GM19372 (cell line): Measurements from ENCODE around the gene BCL2.

ENCODE experiments used
- ATAC-seq: cut with Tn5 transposase; IDR thresholded peaks from one replicate; pipeline ENCODE4 v1.9.1; 2021; ENCODE audit warnings: mild to moderate bottlenecking, low read depth, moderate library complexity; ENCODE audit not compliant: unreplicated experiment

BCL2 gene

DNA sequence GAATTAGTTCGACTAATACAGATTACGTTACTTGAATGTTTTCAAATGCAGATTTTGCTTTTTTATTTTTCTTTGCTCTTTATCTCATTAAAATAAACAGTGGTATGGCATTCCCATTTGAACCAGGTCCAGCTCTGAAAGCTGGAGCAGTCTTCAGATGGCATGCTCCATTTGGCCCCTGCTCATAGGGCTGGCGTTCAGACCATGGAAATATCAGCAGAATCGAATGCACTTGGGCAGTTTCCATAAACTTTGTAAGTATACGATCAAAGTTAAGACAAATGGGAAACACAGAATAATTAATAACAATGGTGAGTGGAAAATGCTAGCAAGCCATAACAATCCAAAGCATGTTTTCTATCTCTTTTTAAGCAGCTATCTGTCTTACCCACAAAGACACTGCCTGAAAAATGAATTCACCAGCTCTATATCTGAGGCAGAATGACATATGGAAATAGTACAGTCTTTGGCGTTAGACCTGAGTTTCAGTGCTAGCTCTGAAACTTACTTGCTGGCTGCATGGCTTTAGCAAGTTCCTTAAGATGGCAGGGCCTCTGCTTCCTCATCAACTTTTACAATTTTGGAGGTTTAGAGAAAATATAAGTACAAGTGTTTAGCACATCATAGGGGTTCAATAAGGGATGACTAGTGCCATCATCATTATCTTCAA lies 131.6 kb downstream of the BCL2 start:
- ATAC-seq, result no peak

DNA sequence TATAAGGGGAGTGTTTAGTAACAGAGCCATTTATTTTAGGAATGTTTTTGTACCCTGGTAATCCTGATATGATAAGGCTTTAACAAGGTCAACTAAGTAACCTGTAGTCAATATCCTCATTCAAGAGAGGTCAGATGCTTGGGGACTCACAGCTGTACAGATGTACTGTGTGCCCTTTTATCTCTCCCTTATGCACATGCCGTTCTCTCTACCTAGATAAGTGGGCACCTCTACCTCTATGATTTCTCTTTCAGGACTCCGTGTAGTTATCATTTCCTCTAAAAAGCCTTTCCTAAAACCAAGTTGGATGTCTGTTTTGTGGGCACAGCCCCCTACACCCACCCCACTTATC lies 132.4 kb downstream of the BCL2 start:
- no peak for ATAC-seq

DNA sequence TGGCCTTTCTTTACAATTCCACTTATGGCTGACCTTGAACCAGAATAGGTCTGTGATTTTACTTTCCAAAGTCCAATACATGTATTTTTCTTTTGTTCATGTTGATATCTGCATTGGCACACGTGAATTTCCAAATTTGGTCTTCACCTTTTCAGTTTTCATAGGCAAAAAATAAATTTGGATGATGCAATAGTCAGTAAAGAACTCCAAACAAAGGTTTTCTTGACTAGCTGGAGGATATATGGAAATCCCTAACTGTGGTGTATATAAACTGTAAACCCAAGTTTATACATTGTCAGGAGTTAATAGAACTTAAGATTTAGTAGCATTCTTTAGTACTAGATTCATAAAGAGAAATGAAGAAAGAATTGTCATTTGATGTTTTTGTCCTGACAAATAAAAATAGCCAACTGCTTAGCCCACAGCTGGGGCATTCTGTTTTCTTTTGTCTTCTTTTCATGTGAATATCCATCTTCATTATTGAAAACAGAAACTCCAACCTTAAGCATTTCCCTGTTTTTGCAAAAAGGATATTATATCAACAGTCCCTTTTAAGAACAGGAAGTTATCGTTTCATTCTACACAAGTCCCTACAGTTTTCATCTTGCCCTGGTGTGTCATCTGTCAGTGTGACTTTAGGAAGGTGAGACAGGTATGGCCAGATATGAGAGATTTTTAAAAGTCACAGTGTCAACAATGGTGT lies 132.9 kb downstream of the BCL2 start:
- no peak for ATAC-seq

- no peak for ATAC-seq
Observed at GRCh38 chr18:63185984-63186383, 133.6 kb downstream of the BCL2 start.

DNA sequence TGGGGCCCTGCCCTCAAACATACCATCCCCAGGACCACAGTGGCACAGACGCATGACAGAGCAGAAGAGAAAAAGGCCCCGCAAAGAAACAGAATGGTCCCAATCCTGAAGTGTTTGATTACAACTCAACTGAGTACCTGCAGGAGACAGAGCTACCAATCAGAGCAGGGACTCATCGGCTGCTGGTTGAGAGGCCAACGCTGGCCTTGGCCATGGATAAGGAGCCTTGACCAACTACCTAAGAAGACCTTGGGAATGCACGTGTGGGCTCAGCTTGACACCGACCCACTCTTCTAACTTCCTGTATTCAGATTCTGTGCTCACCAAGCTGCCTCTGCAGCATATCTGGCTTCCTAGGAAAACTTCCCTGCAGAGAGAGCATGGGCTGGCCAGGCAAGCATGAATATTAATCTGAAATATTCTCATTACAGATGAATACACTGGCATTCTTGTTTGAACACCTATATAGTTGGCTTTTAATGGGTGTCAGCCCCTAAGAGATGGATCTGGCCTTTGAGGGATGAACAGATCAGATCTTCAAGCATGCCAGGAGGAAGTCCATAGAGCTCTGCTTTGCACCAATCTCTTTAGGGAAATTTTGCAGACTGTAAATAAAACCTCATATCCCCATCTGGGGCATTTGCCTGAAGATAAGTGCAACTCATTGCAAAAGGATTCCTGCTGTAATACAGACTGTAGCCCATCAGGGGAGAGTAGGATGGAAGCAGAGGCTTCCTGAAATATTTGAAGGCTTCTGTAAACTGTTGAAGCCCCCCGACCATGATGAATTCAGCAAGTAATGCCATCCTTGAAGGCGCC lies 135.4 kb downstream of the BCL2 start:
- ATAC-seq, result no peak

GRCh38 chr18:63183378-63183777 lies 136.2 kb downstream of the BCL2 start:
- ATAC-seq, result no peak

DNA sequence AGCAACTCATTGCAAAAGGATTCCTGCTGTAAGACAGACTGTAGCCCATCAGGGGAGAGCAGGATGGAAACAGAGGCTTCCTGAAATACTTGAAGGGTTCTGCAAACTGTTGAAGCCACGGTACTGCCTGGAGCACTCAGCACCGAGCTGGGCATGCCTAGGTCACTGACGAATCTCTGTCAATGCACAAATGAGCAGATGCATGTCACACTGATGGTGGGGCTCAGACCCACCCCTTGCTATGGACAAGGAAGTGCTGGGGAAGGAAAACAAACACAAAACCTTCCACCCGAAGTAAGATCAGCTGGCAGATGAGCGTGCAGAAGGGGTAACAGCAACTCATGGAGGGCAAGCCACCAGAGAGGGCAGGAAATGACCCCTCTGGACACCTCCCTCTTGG lies 136.7 kb downstream of the BCL2 start:
- no peak for ATAC-seq

- ATAC-seq, result no peak
Observed at GRCh38 chr18:63182310-63182772, 137.2 kb downstream of the BCL2 start.

DNA sequence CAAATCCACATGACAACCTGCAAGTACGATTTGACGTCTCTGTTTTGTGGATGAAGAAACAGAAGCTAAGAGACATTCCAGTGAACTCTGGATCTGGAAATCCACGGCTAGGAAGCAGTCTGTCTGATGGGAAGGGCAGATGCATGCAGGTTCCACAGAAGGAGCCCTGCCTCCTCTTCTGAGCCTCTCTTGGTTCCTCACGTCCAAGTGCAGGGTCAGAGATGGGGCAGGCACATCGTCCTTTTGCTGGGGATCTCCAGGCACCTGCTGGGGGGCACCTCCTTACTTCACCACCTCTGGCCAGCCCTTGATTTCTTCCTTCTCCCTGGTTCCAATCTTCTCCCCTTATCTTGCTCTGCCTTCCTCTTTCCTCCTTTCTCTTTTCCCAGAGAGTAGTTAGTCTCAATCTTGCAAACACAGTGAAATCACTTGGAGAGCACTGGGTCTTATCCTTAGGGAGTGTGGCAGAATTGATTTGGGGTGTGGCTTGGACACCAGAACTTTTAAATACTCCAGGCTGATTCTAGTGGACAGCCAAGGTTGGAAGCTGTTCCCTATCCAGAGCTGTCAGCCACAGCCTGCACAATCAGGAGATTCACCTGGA lies 137.8 kb downstream of the BCL2 start:
- ATAC-seq, result no peak

DNA sequence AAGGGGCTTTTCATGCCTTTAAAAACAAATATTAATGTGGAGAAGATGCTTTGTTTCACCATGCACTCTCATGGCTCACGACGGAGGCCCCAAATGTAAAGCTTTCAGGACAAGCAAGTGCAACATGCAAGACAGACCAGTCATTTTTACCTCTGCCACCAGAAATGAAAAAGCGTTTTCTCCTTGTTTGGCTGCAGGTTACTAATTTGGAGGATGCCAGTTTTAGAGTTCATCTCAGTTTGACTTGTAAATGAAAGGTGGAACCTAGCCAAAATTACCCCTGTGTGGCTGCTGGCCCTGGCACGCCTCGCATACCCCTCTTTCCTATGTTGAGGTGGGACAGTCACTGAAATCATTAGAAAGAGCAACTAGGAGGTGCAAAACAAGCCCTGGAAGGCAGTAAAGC lies 138.6 kb downstream of the BCL2 start:
- ATAC-seq, result no peak

GRCh38 chr18:63180321-63180720 lies 139.2 kb downstream of the BCL2 start:
- no peak for ATAC-seq

GRCh38 chr18:63179422-63179821 lies 140.1 kb downstream of the BCL2 start:
- no peak for ATAC-seq

GRCh38 chr18:63178971-63179370 lies 140.6 kb downstream of the BCL2 start:
- no peak for ATAC-seq

- no peak for ATAC-seq
Observed at GRCh38 chr18:63177919-63178821, 141.4 kb downstream of the BCL2 start.

DNA sequence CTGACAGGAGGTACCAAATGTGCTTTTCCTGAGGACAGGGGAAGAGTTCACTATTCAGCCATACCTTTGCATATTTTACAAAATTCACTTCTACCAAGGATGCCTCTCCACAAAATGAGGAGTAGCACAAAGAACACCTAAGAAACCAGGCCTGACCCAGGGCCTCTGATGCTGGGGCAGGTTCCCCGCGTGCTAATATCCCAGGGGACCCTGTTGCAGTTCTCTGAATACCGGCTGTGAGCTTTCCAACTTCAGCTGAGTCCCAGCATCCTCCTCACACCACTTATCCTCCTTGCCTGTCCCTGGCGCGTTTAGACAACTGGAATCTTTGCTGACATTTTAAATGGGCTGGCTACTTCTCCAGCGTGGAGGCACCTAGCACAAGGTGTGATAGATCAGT lies 142.3 kb downstream of the BCL2 start:
- no peak for ATAC-seq

GRCh38 chr18:63175264-63175663 lies 144.3 kb downstream of the BCL2 start:
- no peak for ATAC-seq

DNA sequence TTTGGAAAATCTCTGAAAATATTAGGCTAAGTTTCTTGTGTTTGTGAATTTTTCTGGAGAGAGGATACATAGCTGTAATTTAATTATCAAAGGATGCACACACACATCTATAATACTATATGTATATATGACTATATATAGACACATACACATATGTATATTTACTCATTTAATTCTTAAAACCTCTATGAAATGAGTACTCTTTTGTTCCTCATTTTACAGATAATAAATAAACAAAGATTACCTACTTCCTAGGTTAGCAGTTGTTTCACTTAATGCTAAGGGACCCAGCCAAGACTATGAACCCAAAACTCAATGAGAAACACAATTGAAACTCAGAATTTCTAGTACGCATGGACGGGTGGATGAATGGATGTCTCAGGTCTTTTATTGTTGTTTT lies 145.6 kb downstream of the BCL2 start:
- ATAC-seq, result no peak

DNA sequence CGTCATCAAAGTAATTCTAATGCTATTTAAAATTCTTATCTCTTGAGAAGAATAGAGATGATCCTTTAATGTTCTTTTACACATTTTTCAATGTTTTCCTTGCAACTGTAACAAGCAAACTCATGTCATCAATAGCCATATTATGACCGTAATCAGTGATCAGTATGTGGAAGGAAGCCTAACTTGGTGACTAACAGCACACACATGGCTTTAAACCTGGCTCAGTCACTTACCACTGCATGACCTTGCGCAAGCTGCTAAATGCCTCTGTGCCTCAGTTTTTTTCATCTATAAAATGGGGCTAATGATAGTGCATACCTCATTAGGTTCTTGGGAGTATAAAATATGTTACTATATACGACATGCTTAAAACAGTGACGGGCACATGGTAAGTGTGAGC lies 149.7 kb downstream of the BCL2 start:
- ATAC-seq, result no peak

DNA sequence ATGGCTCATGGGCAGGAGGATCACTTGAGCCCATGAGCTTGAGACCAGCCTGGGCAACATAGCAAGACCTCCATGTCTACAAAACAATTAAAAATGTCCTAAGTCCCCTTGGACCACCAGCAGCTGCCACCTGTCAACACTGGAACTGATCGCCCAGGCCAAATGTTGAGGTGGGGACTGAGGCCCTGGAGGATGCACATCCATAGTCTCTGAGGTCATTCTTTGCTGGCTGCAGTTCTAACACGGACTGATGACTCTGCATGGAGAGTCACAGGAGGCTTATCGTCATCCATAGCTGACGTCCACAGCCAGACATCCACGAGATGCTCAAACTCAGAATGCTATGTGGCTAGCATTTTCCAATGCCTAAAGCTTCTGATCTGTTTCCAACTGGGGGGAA lies 151.3 kb downstream of the BCL2 start:
- no peak for ATAC-seq

- ATAC-seq, result no peak
Observed at GRCh38 chr18:63166142-63166541, 153.4 kb downstream of the BCL2 start.
